Measurements from ENCODE around the gene P2RX5.

P2RX5 gene

GRCh38 chr17:3679531-3680126, 16.3 kb downstream of the P2RX5 start:
- Histone ChIP-seq H3F3A (ENCODE audit: control insufficient read depth, insufficient read depth) (peaks cover 9% of the 10 kb centered on the region; the same call in 1 of the 2 replicates), H3K79me2 (ENCODE audit: control insufficient read depth, low read length) (peaks cover 7% of the 10 kb centered on the region), H3K27ac (ENCODE audit: low read depth, low read length) (no peak overlapping the region), H3K9me3 (ENCODE audit: control insufficient read depth, insufficient read depth, low read length) (no peaks in the 10 kb centered on the region), H3K4me2 (ENCODE audit: low read length) (no peak overlapping the region), H3K36me3 (ENCODE audit: control insufficient read depth, low read length) (peaks cover 63% of the 10 kb centered on the region), H4K20me1 (ENCODE audit: control insufficient read depth, insufficient read depth, low read depth, low read length) (no peaks in the 10 kb centered on the region; the same call in 1 of the 2 replicates), H3K4me1 (ENCODE audit: control insufficient read depth, low read length) (peaks cover 19% of the 10 kb centered on the region), H3K4me3 (ENCODE audit: low read length) (no peak overlapping the region), H3K27me3 (ENCODE audit: control insufficient read depth, low read length) (no peaks in the 10 kb centered on the region), H3K9me2 (replicated peaks; ENCODE audit: control insufficient read depth, low read length) (no peaks in the 10 kb centered on the region)
- TF ChIP-seq EZH2phosphoT487 (IDR thresholded peaks at IDR 0.05; ENCODE audit: borderline replicate concordance, low read length): no peak
- no peak for TF ChIP-seq CTCF (IDR thresholded peaks at IDR 0.05; ENCODE audit: low read depth, low read length, poor library complexity, severe bottlenecking)

- Histone ChIP-seq H3K4me3 (ENCODE audit: low read length) (no peak overlapping the region), H3K4me2 (ENCODE audit: low read length) (no peak overlapping the region), H3K9me2 (replicated peaks; ENCODE audit: control insufficient read depth, low read length) (no peaks in the 10 kb centered on the region)
These were observed 17.0 kb downstream of the P2RX5 start for GRCh38 chr17:3678821-3679530.

GRCh38 chr17:3678095-3678820, 17.7 kb downstream of the P2RX5 start:
- no peak overlapping the region for H3K4me2 ChIP-seq (ENCODE audit: low read length)
- no peaks in the 10 kb centered on the region for H3K27me3 ChIP-seq (ENCODE audit: control insufficient read depth, low read length)
- H3F3A ChIP-seq (ENCODE audit: control insufficient read depth, insufficient read depth): no peaks in the 10 kb centered on the region
- H3K79me2 ChIP-seq (ENCODE audit: control insufficient read depth, low read length): peaks cover 7% of the 10 kb centered on the region
- H3K9me3 ChIP-seq (ENCODE audit: control insufficient read depth, insufficient read depth, low read length): no peaks in the 10 kb centered on the region
- no peaks in the 10 kb centered on the region; the same call in 1 of the 2 replicates for H4K20me1 ChIP-seq (ENCODE audit: control insufficient read depth, insufficient read depth, low read depth, low read length)
- peaks cover 57% of the 10 kb centered on the region for H3K36me3 ChIP-seq (ENCODE audit: control insufficient read depth, low read length)
- no peak overlapping the region for H3K27ac ChIP-seq (ENCODE audit: low read depth, low read length)
- TF ChIP-seq CTCF (IDR thresholded peaks at IDR 0.05; ENCODE audit: low read depth, low read length, poor library complexity, severe bottlenecking) (no peak), EZH2phosphoT487 (IDR thresholded peaks at IDR 0.05; ENCODE audit: borderline replicate concordance, low read length) (no peak)
- no peak overlapping the region for H3K4me3 ChIP-seq (ENCODE audit: low read length)
- peaks cover 6% of the 10 kb centered on the region for H3K4me1 ChIP-seq (ENCODE audit: control insufficient read depth, low read length)
- H3K9me2 ChIP-seq (replicated peaks; ENCODE audit: control insufficient read depth, low read length): no peaks in the 10 kb centered on the region

More at GRCh38 chr17:3678821-3679530, 17.0 kb downstream of the P2RX5 start:
- peaks cover 3% of the 10 kb centered on the region; the same call in 1 of the 2 replicates for H3F3A ChIP-seq (ENCODE audit: control insufficient read depth, insufficient read depth)
- no peaks in the 10 kb centered on the region; the same call in 1 of the 2 replicates for H4K20me1 ChIP-seq (ENCODE audit: control insufficient read depth, insufficient read depth, low read depth, low read length)
- H3K4me1 ChIP-seq (ENCODE audit: control insufficient read depth, low read length): peaks cover 13% of the 10 kb centered on the region
- H3K36me3 ChIP-seq (ENCODE audit: control insufficient read depth, low read length): peaks cover 57% of the 10 kb centered on the region
- no peak overlapping the region for H3K27ac ChIP-seq (ENCODE audit: low read depth, low read length)
- no peaks in the 10 kb centered on the region for H3K27me3 ChIP-seq (ENCODE audit: control insufficient read depth, low read length)
- no peak for TF ChIP-seq EZH2phosphoT487 (IDR thresholded peaks at IDR 0.05; ENCODE audit: borderline replicate concordance, low read length)
- no peak for TF ChIP-seq CTCF (IDR thresholded peaks at IDR 0.05; ENCODE audit: low read depth, low read length, poor library complexity, severe bottlenecking)
- no peaks in the 10 kb centered on the region for H3K9me3 ChIP-seq (ENCODE audit: control insufficient read depth, insufficient read depth, low read length)
- H3K79me2 ChIP-seq (ENCODE audit: control insufficient read depth, low read length): peaks cover 7% of the 10 kb centered on the region

Measured in DOHH2 (cell line).